NB4 (cell line): ENCODE data around the gene KAZALD1.
A peak's percentile ranks its signal among the peaks of the same experiment; 100 is the strongest.

ENCODE experiments used
- DNase-seq: peaks from one replicate; pipeline ENCODE4 v3.0.0; 2010; ENCODE audit warnings: low read depth
- H3K4me3 ChIP-seq: one replicate; pipeline ENCODE4 v1.5.1; 2011; ENCODE audit warnings: mild to moderate bottlenecking, low read depth, low read length, moderate library complexity
- CTCF ChIP-seq: IDR thresholded peaks from one replicate; pipeline ENCODE4 v1.5.1; 2012; ENCODE audit warnings: low read depth, low read length
- MAX ChIP-seq: IDR thresholded peaks from 2 replicates; pipeline ENCODE4 v1.6.1; 2011; ENCODE audit warnings: low read depth, low read length
- MYC ChIP-seq: IDR thresholded peaks from 2 replicates; pipeline ENCODE4 v1.6.1; 2011; ENCODE audit warnings: low read depth, low read length
- POLR2A ChIP-seq: IDR thresholded peaks from 2 replicates; pipeline ENCODE4 v1.6.1; 2011; ENCODE audit warnings: mild to moderate bottlenecking; ENCODE audit not compliant: insufficient read length; ENCODE audit errors: extremely low read depth

KAZALD1 gene

GRCh38 chr10:101092881-101093354 lies 31.1 kb downstream of the KAZALD1 start:
- DNase-seq, result no peak
- no peak overlapping the region for H3K4me3 ChIP-seq
- no peak for TF ChIP-seq MAX
- no peak for TF ChIP-seq CTCF

GRCh38 chr10:101094121-101094879 lies 32.5 kb downstream of the KAZALD1 start:
- H3K4me3 ChIP-seq, result no peak overlapping the region
- no peak for TF ChIP-seq CTCF
- no peak for TF ChIP-seq MYC
- no peak for TF ChIP-seq POLR2A
- TF ChIP-seq MAX, result no peak
- DNase-seq, result no peak

GRCh38 chr10:101095004-101095403 lies 33.2 kb downstream of the KAZALD1 start:
- TF ChIP-seq MAX (no peak), CTCF (no peak), POLR2A (no peak), MYC (no peak)
- no peak overlapping the region for H3K4me3 ChIP-seq
- DNase-seq, result no peak

GRCh38 chr10:101095550-101096213 lies 33.9 kb downstream of the KAZALD1 start:
- TF ChIP-seq CTCF, result peak; percentile 97
- TF ChIP-seq MAX, result 0 out of 2 replicates have a peak, but pooled peaks have one; percentile 12
- TF ChIP-seq POLR2A, result no peak
- no peak for TF ChIP-seq MYC
- H3K4me3 ChIP-seq, result no peak overlapping the region
- peak; percentile 68 for DNase-seq

- H3K4me3 ChIP-seq, result no peak overlapping the region
- no peak for DNase-seq
- TF ChIP-seq MYC (no peak), MAX (no peak), CTCF (no peak), POLR2A (no peak)
These were observed 34.6 kb downstream of the KAZALD1 start for GRCh38 chr10:101096378-101096777.
